ENCODE measurements around the gene OR51I2. TPM values are rescaled to one million over a fixed set of nuclear protein-coding genes. Genes with fewer than 3 reads are reported as not detected.

Gene OR51I2
- total RNA-seq, 1 donor: not detected

- TF ChIP-seq CTCF (IDR thresholded peaks at IDR 0.05; ENCODE audit: insufficient read depth, low read length): no peak
- no peak for DNase-seq (ENCODE audit: low read depth)
- no peak overlapping the region for H3K4me3 ChIP-seq (ENCODE audit: low read depth, low read length)
Observed at GRCh38 chr11:5486003-5486402, 36.9 kb downstream of the OR51I2 start.

- DNase-seq (ENCODE audit: low read depth): no peak
- TF ChIP-seq CTCF (IDR thresholded peaks at IDR 0.05; ENCODE audit: insufficient read depth, low read length): no peak
- H3K4me3 ChIP-seq (ENCODE audit: low read depth, low read length): no peak overlapping the region
Observed at GRCh38 chr11:5486421-5486820, 37.3 kb downstream of the OR51I2 start.

- DNase-seq (ENCODE audit: low read depth): no peak
- TF ChIP-seq CTCF (IDR thresholded peaks at IDR 0.05; ENCODE audit: insufficient read depth, low read length): no peak
- H3K4me3 ChIP-seq (ENCODE audit: low read depth, low read length): no peak within 1 kb of the TSS
Observed at GRCh38 chr11:5488385-5488784, 39.3 kb downstream of the OR51I2 start, which contains the start of gene OR52D1. Gene OR52D1, plus strand, starts transcription at chr11:5488685. Its CDS starts 22 bp downstream, at chr11:5488707.

- no peak for DNase-seq (ENCODE audit: low read depth)
- H3K4me3 ChIP-seq (ENCODE audit: low read depth, low read length): no peak overlapping the region
- no peak for TF ChIP-seq CTCF (IDR thresholded peaks at IDR 0.05; ENCODE audit: insufficient read depth, low read length)
Observed at GRCh38 chr11:5488798-5489399, 39.8 kb downstream of the OR51I2 start.

GRCh38 chr11:5489576-5490357 is 40.6 kb downstream of the OR51I2 start:
- no peak for DNase-seq (ENCODE audit: low read depth)
- TF ChIP-seq CTCF (IDR thresholded peaks at IDR 0.05; ENCODE audit: insufficient read depth, low read length): no peak

GRCh38 chr11:5499671-5500070 is 50.5 kb downstream of the OR51I2 start:
- TF ChIP-seq CTCF (IDR thresholded peaks at IDR 0.05; ENCODE audit: insufficient read depth, low read length): no peak
- no peak overlapping the region for H3K4me3 ChIP-seq (ENCODE audit: low read depth, low read length)
- no peak for DNase-seq (ENCODE audit: low read depth)

More at GRCh38 chr11:5489576-5490357, 40.6 kb downstream of the OR51I2 start:
- no peak overlapping the region for H3K4me3 ChIP-seq (ENCODE audit: low read depth, low read length)

Measured in fibroblast of the aortic adventitia (primary cell).